K562 (cell line): Measurements from ENCODE around the gene ANKRD66. TPM values are rescaled to one million over a fixed set of nuclear protein-coding genes. Genes with fewer than 3 reads are reported as not detected.

Source experiments
- ATAC-seq: fragments of 200-7000 bp; cut with Tn5 transposase; 3 replicates; pipeline ENCODE4 v1.9.1; 2020; ENCODE audit warnings: moderate library complexity
- BruUV-seq: library from RNA; stranded (reverse); fragments of 400-500 nt; replicated peaks from 2 replicates; lab custom pipeline; 2021; lab: Mats Ljungman, UMichigan
- CTCF ChIA-PET: fragments of 300-600 bp; formaldehyde crosslinking; extraction: SDS; loops from one replicate; lab custom pipeline; 2021; ENCODE audit warnings: low intra/inter-chr PET ratio; lab: Yijun Ruan, JAX
- POLR2A ChIA-PET: fragments of 300-600, 350-650 bp; sonication (Branson Sonifier 250); formaldehyde crosslinking; extraction: SDS; loops from one replicate; lab custom pipeline; 2021; ENCODE audit warnings: antibody characterized with exemption, inconsistent platforms; lab: Yijun Ruan, JAX
- DNase-seq, 4 experiments: peaks; one replicate each; pipeline versions ENCODE4 v3.0.0 to v3.0.0-alpha.2; 2011 to 2018; ENCODE audit warnings: low spot score in 3 of 4, mixed read lengths in 3 of 4; ENCODE audit errors: extremely low read depth in 1 of 4
- FAIRE-seq: peaks from 2 replicates; lab custom pipeline; 2011; peaks lifted over from hg19 to GRCh38; lab: Jason Lieb, UNC
- H2AFZ ChIP-seq: 2 replicates; pipeline ENCODE4 v1.6.0; 2011; ENCODE audit warnings: low read depth, low read length, control low read depth, inconsistent platforms
- H3K27ac ChIP-seq: fragments of 200-600 bp; 3 replicates; pipeline ENCODE4 v1.8.0; 2011; ENCODE audit warnings: low read depth, mild to moderate bottlenecking, control low read depth, inconsistent platforms, low read length, moderate library complexity, mixed read lengths; ENCODE audit errors: extremely low read depth
- H3K27me3 ChIP-seq, 2 experiments: fragments of 300-600 bp in 1 of 2; 2 replicates in 1 of 2; 3 replicates in 1 of 2; pipeline versions ENCODE4 v1.6.0 to v1.8.0; 2011; ENCODE audit warnings: inconsistent platforms in 2 of 2, low read length in 2 of 2, mild to moderate bottlenecking in 1 of 2, mixed read lengths in 1 of 2, moderate library complexity in 1 of 2; ENCODE audit not compliant: control insufficient read depth in 2 of 2, insufficient read depth in 2 of 2
- H3K36me3 ChIP-seq: fragments of 300-600 bp; 3 replicates; pipeline ENCODE4 v1.8.0; 2011; ENCODE audit warnings: mild to moderate bottlenecking, low read length, inconsistent platforms; ENCODE audit not compliant: control insufficient read depth, insufficient read depth
- H3K4me1 ChIP-seq, 2 experiments: fragments of 200-600 bp in 1 of 2; replicated peaks in 1 of 2; 2 replicates in 1 of 2; 3 replicates in 1 of 2; pipeline versions ENCODE4 v1.5.1 to v1.8.0; 2011; ENCODE audit warnings: inconsistent platforms in 2 of 2, low read length in 2 of 2, mild to moderate bottlenecking in 1 of 2, mixed read lengths in 1 of 2, moderate library complexity in 1 of 2; ENCODE audit not compliant: control insufficient read depth in 2 of 2, insufficient read depth in 2 of 2
- H3K4me2 ChIP-seq: 2 replicates; pipeline ENCODE4 v1.6.1; 2011; ENCODE audit warnings: low read length, control low read depth, inconsistent platforms, mixed read lengths; ENCODE audit not compliant: insufficient read depth
- H3K4me3 ChIP-seq: fragments of 200-600 bp; sonication (generic), shearing (Covaris generic); 2 replicates; pipeline ENCODE4 v1.5.1; 2016; ENCODE audit warnings: control low read depth, inconsistent platforms
- H3K79me2 ChIP-seq: fragments of 200-600 bp; 3 replicates; pipeline ENCODE4 v1.8.0; 2011; ENCODE audit warnings: low read length, inconsistent platforms; ENCODE audit not compliant: control insufficient read depth, insufficient read depth
- H3K9ac ChIP-seq, 2 experiments: 2 replicates each; pipeline versions ENCODE4 v1.6.0 to v1.6.1; 2011; ENCODE audit warnings: low read depth in 2 of 2, low read length in 2 of 2, control low read depth in 1 of 2, inconsistent platforms in 1 of 2, mild to moderate bottlenecking in 1 of 2, mixed read lengths in 1 of 2; ENCODE audit not compliant: insufficient read depth in 1 of 2
- H3K9me1 ChIP-seq: one replicate; pipeline ENCODE4 v1.6.0; 2011; ENCODE audit warnings: inconsistent platforms, mild to moderate bottlenecking, low read length, moderate library complexity; ENCODE audit not compliant: control insufficient read depth, insufficient read depth
- H3K9me3 ChIP-seq: replicated peaks from 2 replicates; pipeline ENCODE4 v1.5.1; 2011; ENCODE audit warnings: low read depth, low read length, inconsistent platforms; ENCODE audit not compliant: control insufficient read depth, insufficient read depth
- H4K20me1 ChIP-seq: replicated peaks from 2 replicates; pipeline ENCODE4 v1.6.1; 2011; ENCODE audit warnings: low read length, inconsistent platforms, mixed read lengths; ENCODE audit not compliant: control insufficient read depth, insufficient read depth
- ARID2 ChIP-seq: fragments of 450-650 bp; IDR thresholded peaks from 2 replicates; pipeline ENCODE4 v1.6.1; 2017; ENCODE audit warnings: antibody characterized with exemption, mild to moderate bottlenecking
- CEBPG ChIP-seq, 3 experiments: fragments of 200-800 bp in 1 of 3; sonication (Bioruptor generic) in 1 of 3; sonication (generic) in 1 of 3; formaldehyde crosslinking in 1 of 3; IDR thresholded peaks in 2 of 3; conservative IDR thresholded peaks in 1 of 3; 2 replicates each; pipeline versions ENCODE4 v1.6.1 to v1.8.0; 2016 to 2022; ENCODE audit warnings: missing compliant biosample characterization in 2 of 3, missing genetic modification characterization in 2 of 3, mild to moderate bottlenecking in 1 of 3, missing genetic modification reagents in 1 of 3
- HES1 ChIP-seq: fragments of 450-650 bp; IDR thresholded peaks from 2 replicates; pipeline ENCODE4 v1.6.1; 2016; ENCODE audit warnings: low read depth, mild to moderate bottlenecking, moderate library complexity
- ZBTB7A ChIP-seq: IDR thresholded peaks from 2 replicates; pipeline ENCODE4 v1.6.1; 2011; ENCODE audit warnings: low read depth, mild to moderate bottlenecking, low read length, moderate library complexity, borderline replicate concordance; ENCODE audit not compliant: control insufficient read depth
- WGBS: fragments of 100-300 bp; shearing (Covaris generic); methylation state at CpG from one replicate; pipeline ENCODE4 v1.1.6; 2016; ENCODE audit warnings: low coverage, mixed read lengths; ENCODE audit not compliant: insufficient coverage; ENCODE audit errors: missing lambda C conversion rate; 5-methylcytosine and 5-hydroxymethylcytosine counted together
- in situ Hi-C: fragments of 300-500 bp; cut with MboI; formaldehyde crosslinking; loops from 4 replicates; pipeline ENCODE4 v1.15.0; 2018; ENCODE audit warnings: inconsistent platforms, mixed read lengths
- intact Hi-C: fragments of 100-400 bp; cut with micrococcal nuclease; formaldehyde crosslinking; loops from 2 replicates; pipeline ENCODE4 v1.14.2; 2022
- polyA plus RNA-seq, 8 experiments: library from polyadenylated mRNA; depleted of rRNA in 4 of 8; stranded (reverse) in 5 of 8; unstranded in 3 of 8; fragments of >200 nt; fragmentation: Nextera tagmentation in 2 of 8; fragmentation: Illumina TruSeq in 1 of 8; extraction: Ambion mirVana in 2 of 8; extraction: Trizol in 1 of 8; gene quantifications; 2 replicates each; pipeline versions ENCODE4 v1.2.1 to v1.2.3, GENCODE V29; 2011 to 2014; ENCODE audit warnings: inconsistent platforms in 1 of 8, missing spikeins in 1 of 8
- total RNA-seq, 7 experiments: library from RNA; depleted of rRNA in 6 of 7; stranded (reverse); fragments of >200 nt in 6 of 7; fragmentation: Illumina TruSeq in 2 of 7; extraction: Trizol in 2 of 7; gene quantifications; 2 replicates each; pipeline versions ENCODE4 v1.2.1 to v1.2.3, GENCODE V29; 2011 to 2021; ENCODE audit warnings: low replicate concordance in 1 of 7

Gene ANKRD66
- total and polyA plus RNA-seq, 9 of the 15 experiments (the other 6 are each of a cell fraction or from before 2014, with no cell fraction given): not detected

- FAIRE-seq (no peak), ATAC-seq (no peak), DNase-seq (no peak)
- Histone ChIP-seq H3K4me2 (no peak overlapping the region), H4K20me1 (no peaks in the 10 kb centered on the region), H3K79me2 (no peaks in the 10 kb centered on the region), H3K27me3 (no peaks in the 10 kb centered on the region), H3K9me1 (no peaks in the 10 kb centered on the region), H3K36me3 (no peaks in the 10 kb centered on the region), H3K9ac (no peak overlapping the region), H2AFZ (no peak overlapping the region), H3K27ac (no peak overlapping the region), H3K9me3 (no peaks in the 10 kb centered on the region), H3K4me1 (no peaks in the 10 kb centered on the region), H3K4me3 (no peak overlapping the region)
- in situ Hi-C loops (no loop called here), intact Hi-C loops (no loop called here)
- no TSS peak for BruUV-seq
- TF ChIP-seq HES1 (no peak), CEBPG (CRISPR knock-in tag; IDR thresholded peaks at IDR 0.05) (no peak), CEBPG (tag; conservative IDR thresholded peaks at IDR 0.05 in 1 of 2, IDR thresholded peaks at IDR 0.05 in 1 of 2) (no peak), ARID2 (no peak), ZBTB7A (no peak)
- CTCF ChIA-PET: no interaction called here
- POLR2A ChIA-PET: interaction anchor here (0.7 kb wide), 1 partner anchor 20 kb away, joined by 3 read pairs; no protein-coding TSS in a partner anchor
- WGBS: 1% methylated on average over 5 of the region's 5 CpGs
These were observed 41.3 kb downstream of the ANKRD66 start for GRCh38 chr6:46787871-46788540.
